Measurements from ENCODE around the gene ARL5B.

ARL5B gene

DNA sequence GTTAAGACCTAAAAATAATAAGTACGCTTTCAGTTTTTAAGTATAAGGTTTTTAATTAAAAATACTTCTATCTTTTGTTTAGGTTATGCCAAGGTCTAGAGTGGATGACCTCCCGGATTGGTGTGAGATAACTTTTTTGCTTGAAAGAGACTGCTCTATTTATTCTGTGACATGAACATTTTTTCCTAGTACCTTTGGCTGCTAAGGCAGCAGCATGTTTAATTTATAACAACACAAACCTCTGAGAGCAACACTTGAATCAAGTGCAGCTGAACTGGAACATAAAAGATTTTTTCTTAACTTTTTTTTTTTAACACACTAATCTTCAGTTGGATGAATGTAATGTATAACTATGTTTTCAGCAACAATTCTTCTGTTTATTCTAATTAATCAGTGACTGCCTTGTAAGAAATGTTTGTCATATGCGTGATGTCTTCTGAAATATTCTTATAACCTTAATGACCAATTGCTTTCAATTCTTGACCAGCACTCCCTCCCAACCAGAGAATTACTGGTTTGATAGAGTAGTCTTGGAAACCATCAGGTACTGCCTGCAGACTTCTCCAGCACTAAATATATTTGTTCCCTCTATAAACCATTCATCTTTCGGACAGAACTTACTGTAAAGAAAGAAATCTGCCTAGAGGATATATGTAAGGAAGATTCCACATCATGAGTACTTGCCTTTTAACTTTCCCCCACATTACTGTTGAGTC lies 16.0 kb downstream of the ARL5B start:
- Mint-ChIP-seq H3K9me3 (no peaks in the 10 kb centered on the region), H3K36me3 (ENCODE audit: low read depth) (peaks cover 71% of the 10 kb centered on the region), H3K4me3 (no peak overlapping the region), H3K4me1 (ENCODE audit: low read depth) (no peaks in the 10 kb centered on the region), H3K27ac (no peak overlapping the region), H3K27me3 (no peaks in the 10 kb centered on the region)
- DNase-seq = no peak

DNA sequence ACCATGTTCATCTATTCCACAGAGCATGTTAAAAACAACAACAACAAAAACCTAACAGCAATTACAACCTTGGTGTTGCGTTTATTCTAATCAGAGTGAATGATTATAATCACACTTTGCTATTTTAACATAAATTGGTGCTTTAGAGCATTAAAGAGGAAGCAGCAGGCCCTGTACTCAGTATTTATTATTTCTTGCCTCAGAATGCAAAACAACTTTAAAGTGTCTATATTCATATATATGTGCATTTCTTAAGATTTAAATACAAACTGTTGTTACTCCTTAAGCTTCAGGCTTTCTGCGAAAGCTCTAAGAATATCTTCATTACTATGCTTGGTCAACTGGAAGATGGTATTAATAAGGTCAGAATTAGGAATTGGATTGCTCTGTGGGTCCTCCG lies 21.5 kb downstream of the ARL5B start:
- H3K9me3 Mint-ChIP-seq = no peaks in the 10 kb centered on the region
- H3K36me3 Mint-ChIP-seq (ENCODE audit: low read depth) = peaks cover 47% of the 10 kb centered on the region

DNA sequence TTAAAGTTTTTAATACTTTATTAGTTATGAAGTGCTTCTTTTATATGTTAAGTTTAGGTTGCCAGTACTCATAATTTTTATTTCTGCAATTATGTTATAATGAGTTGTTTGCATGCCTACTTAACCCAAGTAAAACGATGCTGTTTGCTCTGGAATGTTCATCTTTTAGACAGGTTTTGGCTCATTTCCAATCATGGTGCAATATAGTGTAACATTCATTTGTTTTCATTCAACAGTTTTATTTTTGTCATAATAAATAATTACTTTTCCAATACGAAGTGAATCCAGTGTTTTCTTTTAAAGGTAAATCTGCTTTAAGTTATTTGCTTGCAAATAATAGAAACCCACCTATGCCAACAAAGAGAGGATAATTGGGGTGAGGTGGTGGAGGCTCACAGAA lies 22.1 kb downstream of the ARL5B start:
- H3K4me3 Mint-ChIP-seq = no peak overlapping the region
- DNase-seq = no peak
- no peaks in the 10 kb centered on the region for H3K27me3 Mint-ChIP-seq
- H3K36me3 Mint-ChIP-seq (ENCODE audit: low read depth) = peaks cover 42% of the 10 kb centered on the region
- H3K9me3 Mint-ChIP-seq = no peaks in the 10 kb centered on the region
- no peak overlapping the region for H3K27ac Mint-ChIP-seq
- peaks cover 16% of the 10 kb centered on the region for H3K4me1 Mint-ChIP-seq (ENCODE audit: low read depth)

More for the DNA sequence above, 21.5 kb downstream of the ARL5B start:
- DNase-seq = no peak
- H3K4me1 Mint-ChIP-seq (ENCODE audit: low read depth) = peaks cover 16% of the 10 kb centered on the region
- H3K4me3 Mint-ChIP-seq = no peak overlapping the region
- H3K27me3 Mint-ChIP-seq = no peaks in the 10 kb centered on the region
- H3K27ac Mint-ChIP-seq = no peak overlapping the region

DNA sequence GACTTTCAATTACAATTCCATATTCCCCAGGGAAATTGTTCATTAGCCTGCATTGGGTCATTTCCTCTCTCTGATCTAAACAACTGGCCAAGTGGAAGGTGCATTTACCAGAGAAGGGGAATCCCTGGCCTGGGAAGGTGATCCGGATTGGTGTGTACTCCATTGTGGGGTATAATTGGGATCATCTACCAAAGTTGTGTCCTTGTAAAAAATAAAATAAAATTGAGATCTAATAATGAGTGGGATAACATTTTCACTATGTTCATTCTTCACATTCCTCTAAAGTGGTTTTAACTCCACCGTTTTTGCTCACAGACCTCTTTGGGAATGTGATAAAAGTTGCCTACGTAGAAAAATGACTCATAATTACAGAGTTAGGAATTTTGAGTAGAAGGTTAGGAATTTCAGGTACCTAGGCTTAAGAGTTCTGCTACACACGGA lies 22.8 kb downstream of the ARL5B start:
- H3K27ac Mint-ChIP-seq = no peak overlapping the region

DNA sequence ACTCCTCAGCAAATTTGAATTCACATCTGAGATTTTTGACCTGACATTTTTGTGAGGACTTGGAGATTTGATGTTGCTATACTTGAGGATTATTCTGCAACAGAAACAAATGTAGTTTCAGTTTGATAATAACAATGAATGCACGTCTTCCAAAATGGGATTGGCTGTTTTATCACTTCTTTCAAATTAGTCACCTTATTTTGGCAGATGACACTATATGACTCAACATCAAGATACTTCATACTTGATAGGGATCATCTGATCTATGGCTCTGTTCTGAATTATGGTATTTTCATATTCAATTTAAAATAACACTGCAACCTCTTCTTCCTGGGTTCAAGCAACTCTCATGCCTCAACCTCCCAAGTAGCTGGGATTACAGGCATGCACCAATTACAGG lies 24.2 kb downstream of the ARL5B start:
- Mint-ChIP-seq H3K27ac (no peak overlapping the region), H3K27me3 (no peaks in the 10 kb centered on the region), H3K9me3 (no peaks in the 10 kb centered on the region), H3K4me3 (no peak overlapping the region), H3K36me3 (ENCODE audit: low read depth) (peaks cover 32% of the 10 kb centered on the region), H3K4me1 (ENCODE audit: low read depth) (peaks cover 16% of the 10 kb centered on the region)
- no peak for DNase-seq

More for the DNA sequence above, 22.8 kb downstream of the ARL5B start:
- DNase-seq = no peak
- H3K9me3 Mint-ChIP-seq = no peaks in the 10 kb centered on the region
- H3K36me3 Mint-ChIP-seq (ENCODE audit: low read depth) = peaks cover 38% of the 10 kb centered on the region
- no peaks in the 10 kb centered on the region for H3K27me3 Mint-ChIP-seq
- no peak overlapping the region for H3K4me3 Mint-ChIP-seq
- H3K4me1 Mint-ChIP-seq (ENCODE audit: low read depth) = peaks cover 16% of the 10 kb centered on the region

DNA sequence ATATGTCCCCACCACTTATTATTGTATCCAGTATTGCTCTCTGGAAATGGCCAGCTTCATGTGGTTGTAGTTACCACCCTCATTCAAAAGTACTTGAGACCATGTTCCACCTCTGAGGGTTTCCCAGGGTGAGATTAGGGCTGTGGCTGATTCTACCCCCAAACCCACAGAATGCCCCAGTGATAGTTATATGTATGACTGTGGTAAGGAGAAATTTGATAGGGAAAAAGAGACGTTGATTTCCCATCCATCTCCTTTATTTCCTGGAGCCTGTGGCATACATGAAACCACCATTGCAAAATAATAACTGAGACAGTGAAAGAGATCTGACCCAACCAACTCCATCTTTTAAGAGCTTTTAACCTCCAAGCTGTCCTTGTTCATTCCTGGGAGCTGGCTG lies 25.2 kb downstream of the ARL5B start:
- H3K36me3 Mint-ChIP-seq (ENCODE audit: low read depth) = peaks cover 27% of the 10 kb centered on the region
- peaks cover 16% of the 10 kb centered on the region for H3K4me1 Mint-ChIP-seq (ENCODE audit: low read depth)
- H3K9me3 Mint-ChIP-seq = no peaks in the 10 kb centered on the region
- H3K27ac Mint-ChIP-seq = no peak overlapping the region
- H3K27me3 Mint-ChIP-seq = peaks cover 3% of the 10 kb centered on the region
- H3K4me3 Mint-ChIP-seq = no peak overlapping the region
- no peak for DNase-seq

DNA sequence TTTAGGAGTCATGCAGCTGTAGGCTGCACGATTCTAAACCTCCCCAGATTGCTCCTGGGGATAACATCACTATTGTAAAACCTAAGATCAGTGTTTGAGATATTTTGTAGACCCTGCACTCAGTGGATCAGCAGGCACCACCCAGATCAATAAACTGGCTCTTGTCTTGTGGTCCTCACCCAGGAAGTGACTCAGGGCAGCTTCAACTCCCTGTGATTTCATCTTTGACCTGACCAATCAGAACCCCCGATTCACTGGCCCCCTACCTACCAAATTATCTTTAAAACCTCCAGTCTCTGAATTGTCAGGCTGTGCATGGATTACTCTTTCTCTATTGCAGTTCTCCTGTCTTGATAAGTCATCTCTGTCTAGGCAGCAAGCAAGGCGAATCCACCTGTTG lies 25.7 kb downstream of the ARL5B start:
- H3K4me3 Mint-ChIP-seq = no peak overlapping the region
- H3K4me1 Mint-ChIP-seq (ENCODE audit: low read depth) = peaks cover 16% of the 10 kb centered on the region
- no peak overlapping the region for H3K27ac Mint-ChIP-seq
- H3K36me3 Mint-ChIP-seq (ENCODE audit: low read depth) = peaks cover 27% of the 10 kb centered on the region
- H3K9me3 Mint-ChIP-seq = no peaks in the 10 kb centered on the region
- no peak for DNase-seq
- peaks cover 3% of the 10 kb centered on the region for H3K27me3 Mint-ChIP-seq

DNA sequence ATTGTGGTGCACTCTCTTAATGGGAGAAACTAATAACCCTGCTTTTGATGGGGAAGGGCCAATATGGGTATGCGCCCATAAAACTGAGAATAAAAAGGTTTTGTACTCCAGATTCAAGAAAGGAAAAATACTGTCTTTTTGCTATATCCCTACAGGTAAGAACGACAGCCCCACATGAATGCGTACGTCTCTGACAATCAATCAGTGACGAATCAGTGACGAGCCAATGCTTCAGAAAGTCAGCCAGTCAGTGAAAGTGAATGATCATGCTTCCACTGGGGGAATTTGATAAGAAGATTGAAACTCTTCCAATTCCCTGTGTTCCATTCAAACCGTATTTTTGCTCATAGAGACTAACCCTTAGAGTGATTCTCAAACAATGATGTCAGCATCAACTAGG lies 26.3 kb downstream of the ARL5B start:
- Mint-ChIP-seq H3K4me1 (ENCODE audit: low read depth) (peaks cover 16% of the 10 kb centered on the region), H3K4me3 (no peak overlapping the region), H3K36me3 (ENCODE audit: low read depth) (peaks cover 25% of the 10 kb centered on the region), H3K9me3 (no peaks in the 10 kb centered on the region), H3K27ac (no peak overlapping the region), H3K27me3 (peaks cover 3% of the 10 kb centered on the region)
- no peak for DNase-seq

DNA sequence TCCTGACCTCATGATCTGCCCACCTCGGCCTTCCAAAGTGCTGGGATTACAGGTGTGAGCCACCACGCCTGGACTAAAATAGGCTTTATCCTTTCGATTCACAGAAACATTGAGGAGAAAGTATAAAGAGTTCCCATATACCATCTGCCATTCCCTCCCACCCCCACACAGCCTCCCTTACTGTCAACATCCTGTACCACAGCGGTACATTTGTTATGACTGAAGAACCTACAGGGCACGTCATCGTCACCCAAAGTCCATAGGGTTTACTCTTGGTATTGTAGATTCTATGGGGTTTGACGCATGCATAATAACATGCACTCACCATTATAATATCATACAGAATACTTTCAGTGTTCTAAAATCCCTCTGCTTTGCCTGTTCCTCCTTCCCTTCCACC lies 28.0 kb downstream of the ARL5B start:
- Mint-ChIP-seq H3K9me3 (no peaks in the 10 kb centered on the region), H3K4me1 (ENCODE audit: low read depth) (peaks cover 13% of the 10 kb centered on the region), H3K27ac (no peak overlapping the region), H3K27me3 (peaks cover 3% of the 10 kb centered on the region), H3K4me3 (no peak overlapping the region), H3K36me3 (ENCODE audit: low read depth) (peaks cover 13% of the 10 kb centered on the region)
- DNase-seq = no peak

DNA sequence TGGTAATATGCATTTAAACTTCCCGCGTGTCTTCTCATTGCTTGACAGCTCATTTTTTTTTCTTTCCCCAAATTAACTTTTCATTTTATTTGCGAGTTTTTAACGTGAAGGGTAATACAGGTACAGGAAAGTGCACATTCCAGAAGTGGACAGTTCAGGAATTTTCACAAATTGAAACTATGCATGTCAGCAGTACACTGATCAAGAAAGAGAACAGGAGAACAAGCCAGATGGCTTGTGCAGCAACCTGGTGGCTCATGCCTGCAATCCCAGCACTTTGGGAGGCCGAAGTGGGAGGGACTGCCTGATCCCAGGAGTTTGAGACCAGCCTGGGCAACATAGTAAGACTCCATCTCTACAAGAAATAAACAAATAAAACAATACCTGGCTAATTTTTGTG lies 28.5 kb downstream of the ARL5B start:
- Mint-ChIP-seq H3K4me3 (no peak overlapping the region), H3K27me3 (peaks cover 3% of the 10 kb centered on the region), H3K4me1 (ENCODE audit: low read depth) (peaks cover 13% of the 10 kb centered on the region), H3K36me3 (ENCODE audit: low read depth) (peaks cover 8% of the 10 kb centered on the region), H3K27ac (no peak overlapping the region), H3K9me3 (no peaks in the 10 kb centered on the region)
- DNase-seq = no peak

DNA sequence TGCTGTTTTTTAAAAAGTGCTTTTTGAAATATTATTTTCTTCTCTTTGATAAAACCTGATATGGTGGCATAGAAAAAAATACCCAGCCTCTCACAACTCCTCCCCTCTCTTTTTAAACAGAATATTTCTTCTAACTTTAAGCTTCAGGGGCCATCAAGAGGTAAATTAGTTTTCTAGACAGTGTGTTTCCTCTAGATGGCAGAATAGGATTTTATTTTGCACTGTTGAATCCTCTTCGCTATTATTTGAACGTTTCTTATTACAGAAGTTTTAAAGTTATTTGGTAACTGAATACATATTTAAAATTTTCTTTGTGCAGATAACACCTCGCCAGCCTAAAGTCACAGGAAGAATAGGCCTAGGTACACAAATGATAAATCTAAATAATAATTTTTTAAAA lies 30.3 kb downstream of the ARL5B start:
- H3K27me3 Mint-ChIP-seq = peaks cover 3% of the 10 kb centered on the region
- peaks cover 8% of the 10 kb centered on the region for H3K4me1 Mint-ChIP-seq (ENCODE audit: low read depth)
- H3K36me3 Mint-ChIP-seq (ENCODE audit: low read depth) = no peaks in the 10 kb centered on the region
- no peak for DNase-seq
- no peaks in the 10 kb centered on the region for H3K9me3 Mint-ChIP-seq
- H3K4me3 Mint-ChIP-seq = no peak overlapping the region
- no peak overlapping the region for H3K27ac Mint-ChIP-seq

DNA sequence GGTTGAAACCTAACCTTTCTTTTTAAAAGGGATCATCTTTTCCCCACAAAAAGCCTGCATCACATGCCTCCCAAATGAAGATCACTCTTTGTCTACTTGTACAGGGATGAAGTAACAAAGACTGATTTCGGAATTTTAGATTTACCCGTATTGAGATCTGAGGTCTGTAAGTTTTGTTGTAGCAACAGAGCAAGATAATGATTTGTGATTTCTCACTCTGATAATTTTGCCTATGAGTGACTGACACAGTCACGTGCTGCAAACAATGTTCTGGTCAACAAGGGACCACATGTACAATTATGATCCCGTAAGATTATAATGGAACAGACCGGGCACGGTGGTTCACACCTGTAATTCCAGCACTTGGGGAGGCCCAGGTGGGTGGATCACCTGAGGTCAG lies 31.3 kb downstream of the ARL5B start:
- Mint-ChIP-seq H3K9me3 (no peaks in the 10 kb centered on the region), H3K4me1 (ENCODE audit: low read depth) (no peaks in the 10 kb centered on the region), H3K4me3 (no peak overlapping the region), H3K36me3 (ENCODE audit: low read depth) (no peaks in the 10 kb centered on the region), H3K27me3 (peaks cover 3% of the 10 kb centered on the region), H3K27ac (no peak overlapping the region)
- no peak for DNase-seq

DNA sequence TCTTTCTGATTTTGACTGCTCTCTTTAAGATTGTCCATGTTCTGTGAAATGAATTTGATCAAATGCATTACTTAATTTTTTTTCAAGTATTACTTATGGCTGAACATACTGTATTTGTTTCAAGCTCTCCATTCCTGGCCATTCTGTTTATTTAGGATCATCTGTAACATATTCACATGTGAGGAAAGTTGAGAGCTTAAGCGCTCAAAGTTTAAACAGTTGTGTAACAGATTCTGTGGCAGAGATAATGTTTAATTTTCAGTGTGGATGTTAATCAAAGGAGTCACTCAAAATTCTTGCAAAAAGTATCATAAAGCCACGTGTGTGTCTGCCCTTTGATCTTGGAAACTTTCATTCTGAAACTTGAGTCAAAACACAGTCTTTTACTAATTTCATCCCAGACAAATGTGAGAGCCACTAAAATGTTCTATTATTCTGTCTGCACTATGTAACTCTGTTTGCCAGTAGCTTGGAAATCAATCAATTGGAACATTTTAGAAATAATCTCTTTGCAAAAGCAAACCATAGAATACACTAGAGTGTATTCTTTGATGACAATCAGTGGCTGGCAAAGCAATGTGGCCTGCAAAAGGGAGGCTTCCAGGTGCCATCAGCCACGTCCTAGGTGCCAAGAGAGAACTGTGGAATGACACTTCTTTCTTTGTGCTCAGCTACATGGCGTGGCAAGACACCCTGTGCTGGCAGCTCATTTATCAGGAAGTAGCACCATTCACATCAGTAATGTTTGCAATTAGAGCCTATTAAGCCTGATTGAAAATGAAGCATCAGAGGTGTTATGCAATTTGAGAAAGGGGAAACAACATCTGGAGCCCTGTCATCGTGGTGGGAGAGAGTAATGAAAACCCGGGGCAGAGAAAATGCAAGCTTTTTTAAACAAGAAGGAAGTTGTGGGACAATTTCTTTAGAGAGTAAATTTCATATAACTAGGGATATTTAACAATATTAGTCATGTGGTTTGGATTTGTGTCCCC lies 40.9 kb downstream of the ARL5B start:
- Mint-ChIP-seq H3K27me3 (no peaks in the 10 kb centered on the region), H3K4me1 (ENCODE audit: low read depth) (peaks cover 15% of the 10 kb centered on the region), H3K36me3 (ENCODE audit: low read depth) (no peaks in the 10 kb centered on the region), H3K27ac (peak overlapping the region; percentile 6), H3K9me3 (no peaks in the 10 kb centered on the region), H3K4me3 (no peak overlapping the region)
- no peak for DNase-seq

DNA sequence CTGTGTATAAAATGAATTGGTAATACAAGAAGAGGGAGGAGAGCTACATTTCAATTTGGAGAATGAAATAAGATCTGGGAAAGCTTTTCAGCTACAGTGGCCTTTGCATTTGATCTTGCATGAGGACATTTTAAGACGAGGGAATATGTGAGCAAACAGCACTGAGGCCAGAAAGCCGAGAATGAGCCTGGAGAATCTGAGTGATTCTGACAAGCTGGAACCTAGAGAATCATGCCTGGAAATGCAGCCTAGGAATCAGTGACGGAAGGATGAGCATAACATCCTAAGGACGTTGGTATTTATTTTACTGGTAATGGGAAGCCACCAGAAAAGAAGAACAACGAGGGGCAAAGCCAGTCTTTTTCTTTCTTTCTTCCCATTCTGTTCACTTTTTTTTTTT lies 44.3 kb downstream of the ARL5B start:
- H3K27ac Mint-ChIP-seq = no peak overlapping the region

DNA sequence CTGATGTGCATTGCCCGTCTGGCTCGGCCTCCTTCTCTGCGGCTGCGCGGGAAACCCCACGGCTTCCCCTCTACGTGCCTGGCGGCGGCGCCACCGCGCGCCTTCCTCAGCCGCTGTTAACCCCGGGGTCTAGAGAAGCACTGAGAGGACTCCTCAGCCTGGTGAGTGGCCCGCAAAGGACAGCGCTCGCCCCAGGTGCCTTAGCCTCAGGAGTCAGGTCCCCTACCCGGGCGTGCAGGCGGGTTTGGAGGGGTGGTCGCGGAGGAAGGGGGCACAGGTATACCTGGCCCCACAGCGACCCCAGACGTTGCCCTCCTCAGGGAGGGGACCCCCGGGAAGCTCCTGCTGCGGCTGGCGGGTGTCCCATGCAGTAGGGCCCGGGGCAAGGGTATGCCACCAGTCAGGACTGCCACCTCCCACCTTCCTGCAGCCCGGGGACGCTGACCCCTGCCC lies 51.0 kb downstream of the ARL5B start:
- DNase-seq = no peak
- H3K9me3 Mint-ChIP-seq = no peaks in the 10 kb centered on the region
- H3K36me3 Mint-ChIP-seq (ENCODE audit: low read depth) = no peaks in the 10 kb centered on the region
- H3K27me3 Mint-ChIP-seq = peaks cover 5% of the 10 kb centered on the region
- no peak overlapping the region for H3K4me3 Mint-ChIP-seq
- no peaks in the 10 kb centered on the region for H3K4me1 Mint-ChIP-seq (ENCODE audit: low read depth)
- H3K27ac Mint-ChIP-seq = no peak overlapping the region

More for the DNA sequence above, 44.3 kb downstream of the ARL5B start:
- no peaks in the 10 kb centered on the region for H3K27me3 Mint-ChIP-seq
- H3K4me1 Mint-ChIP-seq (ENCODE audit: low read depth) = peaks cover 15% of the 10 kb centered on the region
- H3K9me3 Mint-ChIP-seq = no peaks in the 10 kb centered on the region
- no peaks in the 10 kb centered on the region for H3K36me3 Mint-ChIP-seq (ENCODE audit: low read depth)
- DNase-seq = no peak
- H3K4me3 Mint-ChIP-seq = no peak overlapping the region
